Fibroblast of skin of left quadriceps (primary cell): ENCODE measurements around the gene LHX2.

Experiments used
- DNase-seq, 2 experiments: peaks; one replicate each; pipeline ENCODE4 v3.0.0-alpha.2; 2013; ENCODE audit warnings: low read depth in 2 of 2

Gene LHX2

GRCh38 chr9:124012368-124013301 is 1.1 kb downstream of the LHX2 start:
- no peak for DNase-seq

GRCh38 chr9:124013309-124014210 is 2.0 kb downstream of the LHX2 start:
- no peak for DNase-seq

GRCh38 chr9:124014211-124014955 is 2.8 kb downstream of the LHX2 start:
- no peak for DNase-seq

GRCh38 chr9:124014956-124015660 is 3.5 kb downstream of the LHX2 start:
- DNase-seq: no peak

GRCh38 chr9:124015661-124016131 is 4.1 kb downstream of the LHX2 start:
- no peak for DNase-seq

GRCh38 chr9:124016175-124017050 is 4.8 kb downstream of the LHX2 start:
- no peak for DNase-seq

- no peak for DNase-seq
Observed at GRCh38 chr9:124017051-124017928, 5.7 kb downstream of the LHX2 start.

- no peak for DNase-seq
Observed at GRCh38 chr9:124017929-124018729, 6.6 kb downstream of the LHX2 start.

GRCh38 chr9:124018730-124019697 is 7.4 kb downstream of the LHX2 start:
- DNase-seq: no peak

- DNase-seq: no peak
Observed at GRCh38 chr9:124019771-124020519, 8.4 kb downstream of the LHX2 start.

GRCh38 chr9:124020520-124021384 is 9.2 kb downstream of the LHX2 start:
- no peak for DNase-seq

- no peak for DNase-seq
Observed at GRCh38 chr9:124021385-124021769, 9.8 kb downstream of the LHX2 start.

GRCh38 chr9:124022201-124023121 is 10.9 kb downstream of the LHX2 start:
- no peak for DNase-seq

- DNase-seq: no peak
Observed at GRCh38 chr9:124024107-124024506, 12.5 kb downstream of the LHX2 start.
